Adipose tissue (tissue), 3 donors: ENCODE results near the gene MCC. TPM values are rescaled to one million over a fixed set of nuclear protein-coding genes. Genes with fewer than 3 reads are reported as not detected.
"Not testable (repeated sequence)": the region's sequence is repeated elsewhere in the genome, so short reads cannot be mapped to it uniquely, and the experiment has no call there.

Experiments used
- H3K27ac ChIP-seq: one replicate; pipeline ENCODE4 v1.5.1; 2013; ENCODE audit warnings: low read depth, low read length
- WGBS, 3 donors: extraction: QIAGEN DNeasy Blood & Tissue Kit; methylation state at CpG; one replicate each; pipeline ENCODE4 v1.1.7; 2013; 5-methylcytosine and 5-hydroxymethylcytosine counted together
- polyA plus RNA-seq, 3 donors: library from polyadenylated mRNA; stranded (reverse); fragments of 200-250 nt; gene quantifications; one replicate each; pipeline ENCODE4 v1.2.3, GENCODE V29; 2013
- donor health status: healthy with polysubstance abuse.
- donor health status: Bipolar disorder and iron deficiency.
- donor health status: healthy.

Gene MCC
- polyA plus RNA-seq, 3 donors = 2.2 to 8.0 (median 8.0) TPM

GRCh38 chr5:113437111-113437510 is 51.1 kb downstream of the MCC start:
- H3K27ac ChIP-seq = no peak overlapping the region
- 66 to 72% (median 71%) methylated on average over 1 of the region's 1 CpG for WGBS, 3 donors

GRCh38 chr5:113435575-113435974 is 52.7 kb downstream of the MCC start:
- H3K27ac ChIP-seq = no peak overlapping the region
- 67 to 87% (median 73%) methylated on average over 4 of the region's 4 CpGs for WGBS, 3 donors

DNA sequence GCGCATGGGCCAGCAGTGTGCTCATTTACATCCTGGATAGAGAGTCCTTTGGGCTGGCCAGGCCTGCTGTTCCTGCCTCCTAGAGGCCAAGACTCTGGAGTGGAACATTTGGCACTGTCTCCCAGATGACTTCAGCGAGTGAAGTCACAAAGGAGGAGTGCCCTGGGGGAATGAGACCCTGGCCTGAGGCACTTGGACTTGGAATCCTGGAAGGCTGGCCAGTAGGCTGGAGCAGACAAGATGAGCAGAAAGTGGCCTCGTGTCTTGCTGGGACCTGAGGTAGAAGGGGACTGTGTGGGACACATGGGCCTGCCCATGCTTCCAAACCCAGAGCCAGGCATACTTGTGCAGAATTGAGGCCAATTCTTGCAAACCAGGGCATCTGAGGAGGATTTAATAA is 53.4 kb downstream of the MCC start, which contains the start of gene TSSK1B:
TSS of gene TSSK1B (minus strand) at position 101 of the 400 bp plus-strand sequence. CDS start 150 bp downstream, outside the sequence.
- no peak within 1 kb of the TSS for H3K27ac ChIP-seq
- 86 to 92% (median 90%) methylated on average over 3 of the region's 3 CpGs for WGBS, 3 donors

GRCh38 chr5:113433862-113434612 is 54.2 kb downstream of the MCC start:
- WGBS, 3 donors = 96 to 98% (median 96%) methylated on average over 38 of the region's 38 CpGs
- no peak overlapping the region for H3K27ac ChIP-seq

DNA sequence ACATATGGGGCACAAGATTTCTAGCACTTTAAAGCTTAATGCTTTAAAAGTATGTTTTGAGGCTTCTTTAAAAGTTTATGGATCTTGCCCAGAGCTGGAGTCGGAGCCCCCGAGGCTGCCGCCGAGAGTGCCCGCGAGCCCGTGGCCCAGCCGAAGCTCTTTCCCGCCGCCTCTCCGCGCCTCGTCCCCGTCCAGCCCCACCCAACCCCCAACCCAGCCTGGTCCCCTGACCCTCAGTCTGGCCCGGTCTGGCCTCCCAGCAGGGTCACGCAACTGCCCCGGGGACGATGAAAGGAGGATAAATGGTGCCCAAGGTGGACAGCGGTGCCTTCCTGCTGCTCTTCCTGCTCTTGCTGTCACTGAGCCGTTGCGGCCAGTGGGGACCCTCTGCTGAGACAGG is 55.2 kb downstream of the MCC start:
- 94 to 97% (median 94%) methylated on average over 21 of the region's 21 CpGs for WGBS, 3 donors
- no peak overlapping the region for H3K27ac ChIP-seq

GRCh38 chr5:113427871-113428574 is 60.2 kb downstream of the MCC start:
- no peak overlapping the region for H3K27ac ChIP-seq
- 64 to 74% (median 70%) methylated on average over 3 of the region's 3 CpGs for WGBS, 3 donors

DNA sequence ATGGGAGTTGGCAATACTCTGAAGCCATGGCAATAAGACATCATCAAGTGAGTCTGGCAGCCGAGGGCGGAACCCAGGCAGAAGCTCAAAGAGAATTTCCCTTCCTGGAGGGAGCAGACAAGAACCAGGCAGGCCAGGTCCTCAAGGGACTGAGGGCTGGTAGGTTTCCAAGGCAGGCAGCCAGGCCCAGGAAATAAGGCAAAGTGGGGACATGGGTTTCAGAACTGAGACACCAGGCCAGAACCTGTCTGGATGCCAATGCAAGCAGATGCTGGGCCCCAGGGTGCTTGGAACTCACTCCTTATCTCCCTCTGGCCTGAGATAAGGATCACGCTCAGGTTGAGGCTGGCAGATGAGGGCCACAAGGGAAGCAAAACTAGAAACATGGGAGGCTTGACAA is 62.3 kb downstream of the MCC start:
- WGBS, 3 donors = 73 to 87% (median 78%) methylated on average over 3 of the region's 3 CpGs
- no peak overlapping the region for H3K27ac ChIP-seq

- H3K27ac ChIP-seq = no peak overlapping the region
- 85 to 87% (median 87%) methylated on average over 2 of the region's 2 CpGs for WGBS, 3 donors
These were observed 66.6 kb downstream of the MCC start for GRCh38 chr5:113421693-113422092.

- WGBS, 3 donors = 79 to 93% (median 92%) methylated on average over 6 of the region's 6 CpGs
- H3K27ac ChIP-seq = no peak overlapping the region
These were observed 82.7 kb downstream of the MCC start for GRCh38 chr5:113405530-113405929.

DNA sequence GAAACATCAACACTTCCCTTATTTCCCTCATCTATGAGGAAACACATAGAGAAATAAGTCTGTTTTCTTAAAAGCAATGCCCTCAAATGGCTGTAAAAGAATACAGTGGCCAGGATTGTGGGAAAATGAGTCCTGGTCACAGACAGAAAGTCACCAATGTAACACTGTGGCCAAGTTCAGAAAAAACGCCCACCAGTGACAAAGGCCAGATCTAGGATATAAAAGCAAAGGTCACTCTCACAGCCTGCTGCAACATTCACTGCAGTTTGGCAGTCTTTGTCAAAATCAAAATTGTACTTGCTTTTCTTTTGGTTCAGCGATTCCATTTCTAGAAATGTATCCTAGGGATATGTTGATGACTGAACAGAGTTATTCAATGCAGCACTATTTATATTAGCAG is 84.0 kb downstream of the MCC start:
- WGBS, 3 donors = 66 to 80% (median 69%) methylated on average over 2 of the region's 2 CpGs
- H3K27ac ChIP-seq = no peak overlapping the region

- WGBS, 3 donors = 74 to 89% (median 81%) methylated on average over 4 of the region's 4 CpGs
These were observed 90.3 kb downstream of the MCC start for GRCh38 chr5:113397986-113398385.

GRCh38 chr5:113397046-113397445 is 91.2 kb downstream of the MCC start:
- H3K27ac ChIP-seq = no peak overlapping the region
- WGBS, 3 donors = 68 to 80% (median 72%) methylated on average over 3 of the region's 3 CpGs

More at GRCh38 chr5:113397986-113398385, 90.3 kb downstream of the MCC start:
- not testable (repeated sequence) for H3K27ac ChIP-seq

- no peak overlapping the region for H3K27ac ChIP-seq
- WGBS, 3 donors = 73 to 90% (median 86%) methylated on average over 2 of the region's 2 CpGs
These were observed 93.6 kb downstream of the MCC start for GRCh38 chr5:113394658-113395057.

DNA sequence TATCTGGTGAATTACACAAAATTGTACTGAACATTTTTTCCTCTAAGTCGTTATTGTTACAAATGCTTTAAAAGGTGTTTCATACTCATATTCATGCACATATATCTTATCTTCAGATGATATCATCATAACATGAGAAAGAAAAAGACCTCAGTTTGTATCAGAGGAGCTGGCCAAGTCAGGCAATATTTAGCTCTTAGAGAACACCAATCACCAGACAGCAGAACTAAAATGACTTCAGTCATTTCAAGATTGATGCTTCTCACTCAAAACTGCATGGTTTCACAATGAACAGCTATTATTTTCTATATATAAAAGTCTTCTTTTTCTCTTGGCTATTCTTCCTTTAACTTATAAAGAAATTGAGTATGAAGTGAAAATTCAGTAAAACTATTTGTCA is 98.0 kb downstream of the MCC start:
- 76 to 87% (median 82%) methylated on average over 1 of the region's 1 CpG for whole genome bisulfite sequencing, 3 donors
- H3K27ac ChIP-seq = no peak overlapping the region

DNA sequence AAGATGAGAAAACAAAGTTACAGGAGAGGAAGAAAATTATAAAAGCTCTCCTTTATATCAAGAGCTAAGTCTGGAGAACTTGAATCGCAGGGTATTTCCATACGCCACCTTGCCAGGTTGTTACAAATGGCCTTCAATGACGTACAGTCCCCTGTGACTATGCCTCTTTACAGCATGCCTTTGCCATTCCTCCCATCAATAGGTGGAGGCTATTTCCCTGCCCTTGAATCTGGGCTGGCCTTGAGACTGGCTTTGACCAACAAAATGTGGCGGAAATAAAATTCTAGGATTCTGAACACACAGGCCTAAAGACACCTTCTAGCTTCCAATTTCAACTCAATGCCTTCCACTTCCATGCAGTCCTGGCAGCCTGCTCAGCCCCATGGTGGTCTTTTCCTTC is 99.1 kb downstream of the MCC start:
- H3K27ac ChIP-seq = no peak overlapping the region
- WGBS, 3 donors = 91 to 97% (median 95%) methylated on average over 4 of the region's 4 CpGs

DNA sequence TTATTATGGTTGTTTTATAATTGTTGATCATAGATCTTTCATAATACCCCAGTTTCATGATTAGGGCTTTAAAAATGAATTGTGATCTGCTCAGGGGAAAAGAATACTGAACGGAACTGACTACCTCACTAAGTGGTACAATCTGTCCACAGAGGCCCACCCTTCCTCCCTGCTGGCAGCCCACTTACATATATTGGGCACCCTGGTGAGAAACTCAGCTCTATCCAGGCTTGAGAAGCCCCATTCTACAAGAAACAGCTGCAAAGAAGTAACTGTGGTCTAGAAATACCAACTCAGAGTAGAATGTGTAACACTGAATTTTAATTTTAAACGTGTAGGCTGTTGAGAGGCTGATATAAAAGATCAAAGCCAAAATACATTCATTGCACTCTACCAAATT is 100.4 kb downstream of the MCC start:
- 84 to 87% (median 84%) methylated on average over 2 of the region's 2 CpGs for WGBS, 3 donors

DNA sequence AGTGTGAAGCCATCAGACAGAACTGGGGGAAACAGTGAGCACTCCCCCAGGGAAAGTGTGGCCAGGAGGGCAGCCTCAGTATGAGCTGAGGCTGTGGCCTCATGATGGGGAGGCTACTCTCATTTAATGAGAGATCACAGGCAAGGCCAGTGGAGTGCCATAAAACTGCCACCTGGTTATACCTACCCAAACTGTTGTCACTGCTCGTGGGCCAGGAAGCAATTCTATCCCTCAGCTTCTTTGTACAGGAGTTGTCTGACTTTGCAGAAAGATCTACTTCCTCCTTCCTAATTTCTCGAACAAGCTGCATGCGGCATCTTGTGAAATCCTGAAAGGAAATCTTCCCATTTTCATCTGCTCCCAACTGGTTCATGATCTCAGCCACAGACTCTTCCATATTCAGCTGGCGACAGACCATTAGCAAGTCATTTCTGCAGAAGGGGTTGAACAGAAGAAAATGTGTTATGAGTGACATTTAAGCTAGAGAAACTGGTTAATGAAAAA is 103.4 kb downstream of the MCC start:
- no peak overlapping the region for H3K27ac ChIP-seq
- 62 to 81% (median 65%) methylated on average over 4 of the region's 4 CpGs for WGBS, 3 donors

More for the DNA sequence above, 100.4 kb downstream of the MCC start:
- H3K27ac ChIP-seq = no peak overlapping the region

- H3K27ac ChIP-seq = no peak overlapping the region
- WGBS, 3 donors = 39 to 75% (median 66%) methylated on average over 1 of the region's 1 CpG
These were observed 105.5 kb downstream of the MCC start for GRCh38 chr5:113382731-113383130.

GRCh38 chr5:113381791-113382190 is 106.5 kb downstream of the MCC start:
- H3K27ac ChIP-seq = no peak overlapping the region
